Chondrocyte (in vitro differentiated cells): ENCODE data around the gene TLCD5. TPM values are rescaled to one million over a fixed set of nuclear protein-coding genes. Genes with fewer than 3 reads are reported as not detected.

Experiments used
- DNase-seq: peaks from one replicate; pipeline ENCODE4 v3.0.0; 2021; ENCODE audit warnings: mixed read lengths, low spot score
- H3K27ac Mint-ChIP-seq: one replicate; pipeline ENCODE4 v1.8.0; 2021; ENCODE audit warnings: mild to moderate bottlenecking, moderate library complexity, mixed read lengths; ENCODE audit not compliant: unreplicated experiment
- H3K27me3 Mint-ChIP-seq: 2 replicates; pipeline ENCODE4 v1.8.0; 2021; ENCODE audit warnings: low read depth, mixed read lengths
- H3K36me3 Mint-ChIP-seq: 2 replicates; pipeline ENCODE4 v1.8.0; 2021; ENCODE audit warnings: low read depth, mixed read lengths
- H3K4me1 Mint-ChIP-seq: 2 replicates; pipeline ENCODE4 v1.8.0; 2021; ENCODE audit warnings: low read depth, mild to moderate bottlenecking, mixed read lengths
- H3K4me3 Mint-ChIP-seq: one replicate; pipeline ENCODE4 v1.8.0; 2021; ENCODE audit warnings: mild to moderate bottlenecking, moderate library complexity, mixed read lengths; ENCODE audit not compliant: unreplicated experiment
- H3K9me3 Mint-ChIP-seq: 2 replicates; pipeline ENCODE4 v1.8.0; 2021; ENCODE audit warnings: low read depth, mixed read lengths
- total RNA-seq: library from RNA; stranded (reverse); gene quantifications from 3 replicates; pipeline ENCODE4 v1.2.1, GENCODE V29; 2021
- TF ChIP-seq, protein P1 (sequence below): fragments of 200-600 bp; sonication (generic); IDR thresholded peaks from 2 replicates; pipeline ENCODE4 v1.5.0; 2021; ENCODE audit warnings: antibody characterized with exemption, mild to moderate bottlenecking, moderate library complexity

TLCD5 gene
- total RNA-seq, 1 donor from 2014 or later: 10.5 TPM

DNA sequence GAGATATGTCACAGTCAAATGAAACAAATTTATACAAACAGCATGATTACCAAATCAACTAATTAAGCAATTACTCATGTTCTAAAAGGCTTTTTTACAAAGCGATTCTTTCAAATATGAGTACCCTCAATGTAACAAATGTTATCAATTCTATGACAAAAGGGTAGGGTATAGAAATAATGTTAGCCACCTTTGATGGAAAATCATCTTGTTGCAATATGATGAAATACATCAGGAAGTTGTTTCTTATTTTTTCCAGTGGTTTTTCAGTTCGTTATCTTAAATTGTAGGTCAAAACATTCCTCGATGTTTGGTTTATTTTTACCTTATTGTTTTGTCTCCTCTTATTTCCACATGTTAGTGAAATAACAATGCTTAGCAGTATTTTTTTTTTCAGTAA is 17.6 kb downstream of the TLCD5 start:
- TF ChIP-seq, protein P1, sequence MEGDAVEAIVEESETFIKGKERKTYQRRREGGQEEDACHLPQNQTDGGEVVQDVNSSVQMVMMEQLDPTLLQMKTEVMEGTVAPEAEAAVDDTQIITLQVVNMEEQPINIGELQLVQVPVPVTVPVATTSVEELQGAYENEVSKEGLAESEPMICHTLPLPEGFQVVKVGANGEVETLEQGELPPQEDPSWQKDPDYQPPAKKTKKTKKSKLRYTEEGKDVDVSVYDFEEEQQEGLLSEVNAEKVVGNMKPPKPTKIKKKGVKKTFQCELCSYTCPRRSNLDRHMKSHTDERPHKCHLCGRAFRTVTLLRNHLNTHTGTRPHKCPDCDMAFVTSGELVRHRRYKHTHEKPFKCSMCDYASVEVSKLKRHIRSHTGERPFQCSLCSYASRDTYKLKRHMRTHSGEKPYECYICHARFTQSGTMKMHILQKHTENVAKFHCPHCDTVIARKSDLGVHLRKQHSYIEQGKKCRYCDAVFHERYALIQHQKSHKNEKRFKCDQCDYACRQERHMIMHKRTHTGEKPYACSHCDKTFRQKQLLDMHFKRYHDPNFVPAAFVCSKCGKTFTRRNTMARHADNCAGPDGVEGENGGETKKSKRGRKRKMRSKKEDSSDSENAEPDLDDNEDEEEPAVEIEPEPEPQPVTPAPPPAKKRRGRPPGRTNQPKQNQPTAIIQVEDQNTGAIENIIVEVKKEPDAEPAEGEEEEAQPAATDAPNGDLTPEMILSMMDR: no peak
- H3K4me3 Mint-ChIP-seq: no peak overlapping the region
- no peaks in the 10 kb centered on the region for H3K9me3 Mint-ChIP-seq
- H3K36me3 Mint-ChIP-seq: no peaks in the 10 kb centered on the region
- no peak overlapping the region for H3K27ac Mint-ChIP-seq
- DNase-seq: no peak
- no peaks in the 10 kb centered on the region for H3K27me3 Mint-ChIP-seq
- peaks cover 76% of the 10 kb centered on the region for H3K4me1 Mint-ChIP-seq

DNA sequence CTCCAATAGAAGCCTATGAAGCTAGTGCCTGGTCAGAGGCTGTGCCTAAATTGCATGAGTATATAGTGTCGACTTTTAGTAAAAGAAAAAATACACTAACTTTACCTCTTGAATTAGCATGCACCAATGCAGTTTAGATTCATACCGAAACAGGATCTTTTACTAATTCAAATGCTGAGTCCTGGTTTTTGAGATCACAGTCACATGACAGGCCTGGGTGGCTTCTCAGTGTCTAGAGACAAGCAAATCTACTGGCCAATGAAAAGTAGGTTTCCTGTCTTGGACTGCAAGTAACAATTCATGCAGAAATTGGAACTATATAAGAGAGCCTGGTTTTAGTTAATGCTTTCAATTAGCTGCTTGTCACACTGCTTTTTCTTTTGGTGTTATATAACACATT is 18.3 kb downstream of the TLCD5 start:
- Mint-ChIP-seq H3K27me3 (no peaks in the 10 kb centered on the region), H3K27ac (no peak overlapping the region), H3K4me3 (no peak overlapping the region), H3K9me3 (no peaks in the 10 kb centered on the region), H3K4me1 (peaks cover 71% of the 10 kb centered on the region), H3K36me3 (no peaks in the 10 kb centered on the region)
- DNase-seq: no peak
- TF ChIP-seq, protein P1: no peak

DNA sequence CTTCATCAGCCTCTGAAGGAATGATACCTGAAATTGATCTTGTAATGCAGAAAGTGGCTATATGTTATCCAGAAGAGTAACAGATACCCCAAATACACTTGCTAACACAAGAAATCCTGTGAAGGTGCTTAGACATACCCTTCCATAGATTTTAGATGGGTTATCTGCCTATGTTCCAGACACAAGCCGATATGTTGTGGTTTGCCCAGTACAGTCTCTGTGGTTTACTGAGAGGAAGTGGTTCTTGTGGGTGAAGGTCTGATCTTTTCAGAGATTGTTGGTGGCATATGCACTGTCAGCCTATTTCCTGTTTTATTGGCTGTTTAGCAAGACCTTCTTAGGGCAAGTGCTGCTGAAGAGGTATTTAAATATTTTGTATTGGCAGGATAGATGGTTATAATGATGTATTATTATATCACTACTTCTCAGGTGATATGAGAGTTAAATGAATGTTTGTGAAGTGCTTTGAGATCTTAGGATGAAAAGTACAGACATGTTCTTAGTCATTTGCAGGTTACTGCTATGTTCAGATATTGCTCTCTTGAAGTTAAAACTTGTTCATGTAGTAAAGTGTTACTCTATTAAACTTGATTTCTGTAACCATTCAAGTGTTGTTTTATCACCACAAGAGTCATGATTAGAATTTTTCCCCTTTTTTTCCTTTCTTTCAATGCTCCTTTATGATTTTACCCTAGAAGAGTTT is 19.4 kb downstream of the TLCD5 start:
- Mint-ChIP-seq H3K27ac (peak overlapping the region; percentile 34), H3K27me3 (no peaks in the 10 kb centered on the region), H3K4me1 (peaks cover 69% of the 10 kb centered on the region), H3K4me3 (no peak overlapping the region), H3K36me3 (no peaks in the 10 kb centered on the region), H3K9me3 (no peaks in the 10 kb centered on the region)
- DNase-seq: no peak
- TF ChIP-seq, protein P1: no peak

DNA sequence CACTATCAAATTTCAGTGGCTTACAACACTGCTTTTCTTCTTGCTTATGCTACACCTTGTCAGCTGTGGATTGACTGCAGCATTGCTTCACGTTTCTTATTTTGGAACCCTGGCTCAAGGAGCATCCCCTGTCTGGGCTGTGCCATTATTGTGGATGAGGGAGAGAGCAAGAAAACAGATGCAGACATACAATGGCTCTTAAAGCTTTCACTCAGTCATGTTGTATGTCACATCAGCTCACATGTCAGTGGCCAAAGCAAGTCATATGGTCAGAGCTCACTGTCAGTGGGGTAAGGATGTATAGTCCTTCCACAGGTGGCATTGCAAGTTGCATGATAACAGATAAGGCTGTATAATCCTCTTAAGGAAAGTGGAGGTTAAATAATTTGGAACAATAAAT is 21.1 kb downstream of the TLCD5 start:
- no peak for DNase-seq
- Mint-ChIP-seq H3K27ac (peak overlapping the region; percentile 33), H3K4me3 (no peak overlapping the region), H3K27me3 (no peaks in the 10 kb centered on the region), H3K9me3 (no peaks in the 10 kb centered on the region), H3K36me3 (no peaks in the 10 kb centered on the region), H3K4me1 (peaks cover 66% of the 10 kb centered on the region)
- TF ChIP-seq, protein P1: no peak

DNA sequence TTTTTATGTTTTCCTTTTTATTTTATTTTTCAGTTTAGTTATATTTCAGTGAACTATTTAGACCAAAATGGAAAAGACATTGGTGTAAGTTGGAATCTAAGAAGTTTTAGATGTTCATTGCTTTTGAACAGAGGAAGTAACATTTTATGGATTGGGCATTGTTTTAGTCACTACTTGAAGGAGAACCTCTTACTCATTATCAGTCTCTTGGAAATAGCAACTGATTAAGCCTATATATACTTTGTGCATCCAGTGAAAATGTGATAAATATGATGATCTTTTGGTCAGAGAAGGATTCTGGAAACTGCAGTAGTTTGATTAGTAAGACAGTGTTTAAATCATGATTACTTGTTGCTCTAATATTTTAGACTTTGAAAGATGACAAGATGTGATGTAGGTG is 25.5 kb downstream of the TLCD5 start:
- Mint-ChIP-seq H3K4me1 (peaks cover 54% of the 10 kb centered on the region), H3K27me3 (no peaks in the 10 kb centered on the region), H3K9me3 (no peaks in the 10 kb centered on the region), H3K36me3 (no peaks in the 10 kb centered on the region), H3K4me3 (no peak overlapping the region), H3K27ac (no peak overlapping the region)
- no peak for DNase-seq
- TF ChIP-seq, protein P1: no peak
